Measurements from ENCODE around the gene PRKG1.
"Not testable (repeated sequence)": the region's sequence is repeated elsewhere in the genome, so short reads cannot be mapped to it uniquely, and the experiment has no call there.

The PRKG1 gene

DNA sequence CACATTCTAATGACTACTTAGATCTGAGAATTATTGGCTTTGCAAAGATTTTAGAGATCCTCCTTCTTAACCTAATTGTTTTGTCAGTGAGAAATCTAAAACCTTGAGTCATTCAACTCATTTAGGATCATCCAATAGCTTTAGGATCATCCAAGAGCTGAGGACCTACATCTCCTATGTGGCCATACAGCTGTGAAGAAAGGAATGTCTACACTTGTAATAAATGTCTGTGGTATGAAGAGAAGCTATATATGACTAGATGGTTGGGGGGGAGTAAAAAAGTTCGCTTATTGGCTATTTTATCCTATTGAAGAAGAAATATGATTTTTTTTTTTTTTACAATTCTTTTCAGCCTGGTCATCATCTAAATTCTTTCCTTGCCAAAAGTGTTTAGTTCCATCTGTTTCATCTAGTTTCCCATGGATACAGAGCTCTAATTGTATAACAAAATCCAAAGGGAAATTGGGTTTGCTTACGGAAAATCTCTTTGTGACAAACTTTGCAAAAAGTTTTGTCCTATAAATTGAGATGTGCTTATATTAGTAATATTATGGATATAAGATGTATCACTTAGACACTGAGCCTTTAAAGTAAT is 196.7 kb downstream of the PRKG1 start:
- H3K4me1 ChIP-seq (ENCODE audit: control insufficient read depth, insufficient read depth, low read length, poor library complexity, severe bottlenecking), result no peaks in the 10 kb centered on the region
- no peaks in the 10 kb centered on the region for H3K36me3 ChIP-seq (ENCODE audit: control insufficient read depth, insufficient read depth, low read length)
- no CpG with 5 or more reads among the region's 2 CpGs for WGBS, 2 experiments (ENCODE audit: insufficient coverage in 2 of 2)
- no peak overlapping the region for H3K4me3 ChIP-seq (ENCODE audit: extremely low read depth, insufficient read depth, low read length, poor library complexity, severe bottlenecking)
- H3K27ac ChIP-seq (ENCODE audit: low read depth, low read length, severe bottlenecking), result no peak overlapping the region
- H3K9me3 ChIP-seq (ENCODE audit: control insufficient read depth, low read length), result no peaks in the 10 kb centered on the region

DNA sequence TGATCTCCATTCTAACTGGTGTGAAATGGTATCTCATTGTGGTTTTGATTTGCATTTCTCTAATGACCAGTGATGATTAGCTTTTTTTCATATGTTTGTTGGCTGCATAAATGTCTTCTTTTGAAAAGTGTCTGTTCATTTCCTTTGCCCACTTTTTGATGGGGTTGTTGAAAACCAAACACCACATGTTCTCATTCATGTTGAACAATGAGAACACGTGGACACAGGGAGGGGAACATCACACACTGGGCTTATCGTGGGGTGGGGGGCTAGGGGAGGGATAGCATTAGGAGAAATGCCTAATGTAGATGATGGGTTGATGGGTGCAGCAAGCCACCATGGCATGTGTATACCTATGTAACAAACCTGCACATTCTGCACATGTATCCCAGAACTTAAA is 197.8 kb downstream of the PRKG1 start:
- H3K4me3 ChIP-seq (ENCODE audit: extremely low read depth, insufficient read depth, low read length, poor library complexity, severe bottlenecking); H3K27ac ChIP-seq (ENCODE audit: low read depth, low read length, severe bottlenecking); H3K4me1 ChIP-seq (ENCODE audit: control insufficient read depth, insufficient read depth, low read length, poor library complexity, severe bottlenecking); H3K36me3 ChIP-seq (ENCODE audit: control insufficient read depth, insufficient read depth, low read length); H3K9me3 ChIP-seq (ENCODE audit: control insufficient read depth, low read length): not testable (repeated sequence)
- WGBS, 2 experiments (ENCODE audit: insufficient coverage in 2 of 2), result 73 to 92% methylated on average over 2 of the region's 2 CpGs

DNA sequence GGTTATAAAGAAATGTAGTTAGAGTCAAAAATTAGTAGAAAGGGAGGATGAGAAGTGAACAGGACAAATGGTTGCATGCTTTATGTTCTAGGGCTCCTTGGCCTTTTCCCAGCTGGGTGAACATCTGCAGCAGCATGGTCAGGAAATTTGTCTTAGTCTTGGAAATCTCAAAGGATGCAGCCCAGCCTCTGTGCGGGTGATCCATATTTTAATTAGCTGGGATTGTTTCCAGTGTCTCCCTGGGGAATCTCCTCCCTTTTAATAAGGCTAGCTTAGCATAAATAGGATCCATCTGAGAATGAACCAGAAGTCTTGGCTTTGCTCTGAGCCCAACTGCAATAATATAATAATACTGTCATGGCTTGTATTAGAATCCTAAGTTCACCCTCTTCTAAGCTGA is 198.3 kb downstream of the PRKG1 start:
- 83% methylated on average over 1 of the region's 1 CpG; no CpG with 5 or more reads in 1 of the 2 experiments for WGBS, 2 experiments (ENCODE audit: insufficient coverage in 2 of 2)
- no peak overlapping the region for H3K4me3 ChIP-seq (ENCODE audit: extremely low read depth, insufficient read depth, low read length, poor library complexity, severe bottlenecking)
- H3K27ac ChIP-seq (ENCODE audit: low read depth, low read length, severe bottlenecking), result no peak overlapping the region
- no peaks in the 10 kb centered on the region for H3K4me1 ChIP-seq (ENCODE audit: control insufficient read depth, insufficient read depth, low read length, poor library complexity, severe bottlenecking)
- H3K9me3 ChIP-seq (ENCODE audit: control insufficient read depth, low read length), result no peaks in the 10 kb centered on the region
- H3K36me3 ChIP-seq (ENCODE audit: control insufficient read depth, insufficient read depth, low read length), result no peaks in the 10 kb centered on the region

DNA sequence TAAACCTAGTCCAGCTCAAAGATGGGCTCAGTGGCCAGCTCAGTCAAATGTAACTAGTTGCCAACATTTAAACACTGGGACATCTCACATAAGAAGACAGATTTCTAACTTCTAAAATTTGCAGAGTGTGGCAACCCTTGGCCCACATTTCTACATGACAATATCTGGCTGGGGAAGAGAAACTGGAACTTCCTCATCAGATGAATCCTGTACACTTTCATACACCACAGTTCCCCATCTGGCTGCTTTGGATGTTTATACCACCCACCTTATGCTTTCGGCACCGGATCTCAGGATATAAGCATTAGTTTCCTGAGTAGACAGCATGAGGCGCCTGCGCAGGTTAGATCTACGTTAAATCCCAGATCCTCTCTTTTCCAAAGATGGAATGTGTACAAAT is 199.3 kb downstream of the PRKG1 start:
- 97 to 100% methylated on average over 5 of the region's 5 CpGs for WGBS, 2 experiments (ENCODE audit: insufficient coverage in 2 of 2)
- H3K36me3 ChIP-seq (ENCODE audit: control insufficient read depth, insufficient read depth, low read length), result no peaks in the 10 kb centered on the region
- no peaks in the 10 kb centered on the region for H3K9me3 ChIP-seq (ENCODE audit: control insufficient read depth, low read length)
- H3K4me1 ChIP-seq (ENCODE audit: control insufficient read depth, insufficient read depth, low read length, poor library complexity, severe bottlenecking), result no peaks in the 10 kb centered on the region
- no peak overlapping the region for H3K27ac ChIP-seq (ENCODE audit: low read depth, low read length, severe bottlenecking)
- no peak overlapping the region for H3K4me3 ChIP-seq (ENCODE audit: extremely low read depth, insufficient read depth, low read length, poor library complexity, severe bottlenecking)

DNA sequence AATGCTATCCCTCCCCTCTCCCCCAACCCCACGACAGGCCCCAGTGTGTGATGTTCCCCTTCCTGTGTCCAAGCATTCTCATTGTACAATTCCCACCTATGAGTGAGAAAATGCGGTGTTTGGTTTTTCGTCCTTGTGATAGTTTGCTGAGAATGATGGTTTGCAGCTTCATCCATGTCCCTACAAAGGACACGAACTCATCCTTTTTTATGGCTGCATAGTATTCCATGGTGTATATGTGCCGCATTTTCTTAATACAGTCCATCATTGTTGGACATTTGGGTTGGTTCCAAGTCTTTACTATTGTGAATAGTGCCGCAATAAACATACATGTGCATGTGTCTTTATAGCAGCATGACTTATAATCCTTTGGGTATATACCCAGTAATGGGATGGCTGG is 201.8 kb downstream of the PRKG1 start:
- H3K4me1 ChIP-seq (ENCODE audit: control insufficient read depth, insufficient read depth, low read length, poor library complexity, severe bottlenecking), result not testable (repeated sequence)
- 100% methylated on average over 1 of the region's 6 CpGs; no CpG with 5 or more reads in 1 of the 2 experiments for WGBS, 2 experiments (ENCODE audit: insufficient coverage in 2 of 2)

DNA sequence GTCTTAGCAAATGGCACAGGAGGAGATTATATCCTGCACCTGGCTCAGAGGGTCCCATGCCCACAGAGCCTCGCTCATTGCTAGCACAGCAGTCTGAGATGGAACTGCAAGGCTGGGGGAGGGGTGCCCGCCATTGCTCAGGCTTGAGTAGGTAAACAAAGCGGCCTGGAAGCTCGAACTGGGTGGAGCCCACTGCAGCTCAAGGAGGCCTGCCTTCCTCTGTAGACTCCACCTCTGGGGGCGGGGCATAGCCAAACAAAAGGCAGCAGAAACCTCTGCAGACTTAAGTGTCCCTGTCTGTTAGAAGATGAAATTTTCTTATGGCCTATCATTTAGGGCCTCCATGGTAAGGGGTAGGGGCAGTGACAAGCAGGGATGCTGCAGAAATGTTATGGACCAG is 207.1 kb downstream of the PRKG1 start:
- 81 to 94% methylated on average over 2 to 4 of the region's 5 CpGs for WGBS, 2 experiments (ENCODE audit: insufficient coverage in 2 of 2)
- not testable (repeated sequence) for H3K4me3 ChIP-seq (ENCODE audit: extremely low read depth, insufficient read depth, low read length, poor library complexity, severe bottlenecking); H3K9me3 ChIP-seq (ENCODE audit: control insufficient read depth, low read length); H3K4me1 ChIP-seq (ENCODE audit: control insufficient read depth, insufficient read depth, low read length, poor library complexity, severe bottlenecking); H3K36me3 ChIP-seq (ENCODE audit: control insufficient read depth, insufficient read depth, low read length); H3K27ac ChIP-seq (ENCODE audit: low read depth, low read length, severe bottlenecking)

More for the DNA sequence above, 201.8 kb downstream of the PRKG1 start:
- not testable (repeated sequence) for H3K4me3 ChIP-seq (ENCODE audit: extremely low read depth, insufficient read depth, low read length, poor library complexity, severe bottlenecking); H3K27ac ChIP-seq (ENCODE audit: low read depth, low read length, severe bottlenecking); H3K9me3 ChIP-seq (ENCODE audit: control insufficient read depth, low read length); H3K36me3 ChIP-seq (ENCODE audit: control insufficient read depth, insufficient read depth, low read length)

DNA sequence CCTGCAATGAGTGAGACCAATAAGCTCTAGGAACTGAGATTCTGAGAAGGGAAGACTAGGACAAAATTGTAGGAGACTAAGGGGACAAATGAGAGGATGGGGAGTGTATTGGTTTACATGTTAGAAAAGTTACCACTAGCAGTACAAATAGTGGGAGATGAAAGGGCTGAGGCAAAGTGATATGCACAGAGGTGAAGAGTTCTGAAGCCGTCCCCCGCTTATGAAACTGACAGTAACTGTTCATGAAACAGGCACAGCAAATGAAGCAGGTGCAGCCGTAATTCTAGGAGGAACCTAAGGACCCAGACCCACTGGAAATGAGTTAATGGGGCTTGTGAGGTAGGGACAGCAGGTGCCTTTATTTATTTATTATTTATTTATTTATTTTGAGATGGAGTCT is 211.3 kb downstream of the PRKG1 start:
- no peaks in the 10 kb centered on the region for H3K9me3 ChIP-seq (ENCODE audit: control insufficient read depth, low read length)
- H3K4me3 ChIP-seq (ENCODE audit: extremely low read depth, insufficient read depth, low read length, poor library complexity, severe bottlenecking), result no peak overlapping the region
- no peak overlapping the region for H3K27ac ChIP-seq (ENCODE audit: low read depth, low read length, severe bottlenecking)
- H3K36me3 ChIP-seq (ENCODE audit: control insufficient read depth, insufficient read depth, low read length), result no peaks in the 10 kb centered on the region
- H3K4me1 ChIP-seq (ENCODE audit: control insufficient read depth, insufficient read depth, low read length, poor library complexity, severe bottlenecking), result no peaks in the 10 kb centered on the region
- whole genome bisulfite sequencing, 2 experiments (ENCODE audit: insufficient coverage in 2 of 2), result 90 to 96% methylated on average over 2 to 3 of the region's 3 CpGs

DNA sequence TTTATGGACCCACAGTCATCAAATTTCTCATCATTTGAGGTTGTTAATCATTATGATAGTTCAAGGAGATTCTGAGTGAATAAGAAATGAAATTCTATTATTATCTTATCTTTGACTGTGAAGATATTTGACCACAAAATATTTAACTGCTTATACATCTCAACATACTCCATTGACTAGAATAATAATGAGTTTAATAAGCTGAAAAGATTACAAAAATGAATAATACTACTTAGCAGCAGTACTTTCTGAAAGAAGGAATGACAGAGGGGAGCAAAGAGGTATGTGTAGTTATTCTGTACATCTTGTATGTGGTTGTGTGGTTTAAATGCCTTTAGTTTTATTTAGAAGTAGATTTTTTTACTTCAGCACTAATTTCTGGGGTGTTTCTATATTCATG is 214.2 kb downstream of the PRKG1 start:
- no peaks in the 10 kb centered on the region for H3K4me1 ChIP-seq (ENCODE audit: control insufficient read depth, insufficient read depth, low read length, poor library complexity, severe bottlenecking)
- H3K9me3 ChIP-seq (ENCODE audit: control insufficient read depth, low read length), result no peaks in the 10 kb centered on the region
- H3K36me3 ChIP-seq (ENCODE audit: control insufficient read depth, insufficient read depth, low read length), result no peaks in the 10 kb centered on the region
- H3K27ac ChIP-seq (ENCODE audit: low read depth, low read length, severe bottlenecking), result no peak overlapping the region
- H3K4me3 ChIP-seq (ENCODE audit: extremely low read depth, insufficient read depth, low read length, poor library complexity, severe bottlenecking), result no peak overlapping the region

DNA sequence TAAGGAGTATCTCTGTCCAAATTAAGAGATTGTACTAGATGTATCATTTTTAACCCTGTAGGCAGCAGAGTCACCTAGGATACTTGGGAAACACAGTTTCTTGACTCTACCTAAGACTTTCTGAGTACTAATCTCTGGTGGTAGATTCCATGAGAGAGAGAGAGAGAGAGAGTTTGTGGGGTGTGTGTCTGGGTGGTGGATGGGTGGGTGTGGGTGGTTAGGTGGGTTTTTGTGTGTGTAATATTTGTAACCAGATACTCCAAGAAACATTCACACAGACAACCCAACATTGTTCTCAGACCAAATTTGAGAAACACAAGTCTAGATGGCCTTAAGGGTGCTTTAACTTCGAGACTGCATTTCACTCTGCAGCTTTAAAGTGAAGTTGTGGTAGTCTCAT is 215.2 kb downstream of the PRKG1 start:
- Histone ChIP-seq H3K27ac (ENCODE audit: low read depth, low read length, severe bottlenecking) (no peak overlapping the region), H3K36me3 (ENCODE audit: control insufficient read depth, insufficient read depth, low read length) (no peaks in the 10 kb centered on the region), H3K4me3 (ENCODE audit: extremely low read depth, insufficient read depth, low read length, poor library complexity, severe bottlenecking) (no peak overlapping the region), H3K9me3 (ENCODE audit: control insufficient read depth, low read length) (no peaks in the 10 kb centered on the region), H3K4me1 (ENCODE audit: control insufficient read depth, insufficient read depth, low read length, poor library complexity, severe bottlenecking) (no peaks in the 10 kb centered on the region)
- 100% methylated on average over 1 of the region's 1 CpG; no CpG with 5 or more reads in 1 of the 2 experiments for WGBS, 2 experiments (ENCODE audit: insufficient coverage in 2 of 2)

DNA sequence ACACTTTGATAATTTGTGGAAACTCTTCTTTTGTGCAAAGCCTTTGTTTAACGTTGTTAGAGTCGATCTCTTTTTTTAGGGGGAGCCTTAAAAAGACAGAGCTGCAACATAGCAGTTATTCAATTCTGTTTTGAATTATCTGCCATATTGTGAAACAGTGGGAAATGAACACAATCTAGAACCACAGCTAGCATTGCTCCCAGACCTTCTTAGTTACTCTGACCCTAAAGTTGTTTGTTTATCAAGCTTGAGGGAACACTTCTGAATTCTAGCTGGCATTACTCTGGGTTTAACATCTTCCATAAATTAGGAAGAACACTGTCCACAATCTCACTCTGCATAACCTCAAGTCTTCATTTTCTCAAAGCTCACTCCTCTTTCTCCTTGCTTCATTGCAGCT is 217.7 kb downstream of the PRKG1 start:
- Histone ChIP-seq H3K4me1 (ENCODE audit: control insufficient read depth, insufficient read depth, low read length, poor library complexity, severe bottlenecking) (no peaks in the 10 kb centered on the region), H3K27ac (ENCODE audit: low read depth, low read length, severe bottlenecking) (no peak overlapping the region), H3K9me3 (ENCODE audit: control insufficient read depth, low read length) (no peaks in the 10 kb centered on the region), H3K4me3 (ENCODE audit: extremely low read depth, insufficient read depth, low read length, poor library complexity, severe bottlenecking) (no peak overlapping the region), H3K36me3 (ENCODE audit: control insufficient read depth, insufficient read depth, low read length) (no peaks in the 10 kb centered on the region)
- 88 to 93% methylated on average over 2 of the region's 2 CpGs for WGBS, 2 experiments (ENCODE audit: insufficient coverage in 2 of 2)

DNA sequence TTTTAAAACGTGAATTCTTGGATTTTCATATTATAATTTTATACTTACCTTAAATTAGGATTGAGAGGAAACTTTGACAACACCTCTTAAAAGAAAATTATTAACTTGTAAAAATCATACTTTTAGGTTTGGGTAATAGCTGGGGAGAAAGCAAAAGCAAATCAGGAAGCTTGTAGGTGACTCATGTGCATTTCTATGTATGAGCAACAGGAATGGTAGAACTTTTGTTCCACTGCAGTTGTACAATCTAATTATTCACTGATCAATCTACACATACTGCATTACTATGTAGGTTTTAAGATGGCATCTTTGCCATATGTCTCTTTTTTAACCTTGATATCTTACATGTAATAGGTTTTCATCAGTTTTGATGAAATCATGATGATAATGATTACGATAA is 223.2 kb downstream of the PRKG1 start:
- no peaks in the 10 kb centered on the region for H3K9me3 ChIP-seq (ENCODE audit: control insufficient read depth, low read length)
- H3K4me1 ChIP-seq (ENCODE audit: control insufficient read depth, insufficient read depth, low read length, poor library complexity, severe bottlenecking), result peaks cover 3% of the 10 kb centered on the region
- H3K27ac ChIP-seq (ENCODE audit: low read depth, low read length, severe bottlenecking), result no peak overlapping the region
- no peak overlapping the region for H3K4me3 ChIP-seq (ENCODE audit: extremely low read depth, insufficient read depth, low read length, poor library complexity, severe bottlenecking)
- no peaks in the 10 kb centered on the region for H3K36me3 ChIP-seq (ENCODE audit: control insufficient read depth, insufficient read depth, low read length)
- no CpG with 5 or more reads among the region's 2 CpGs for WGBS, 2 experiments (ENCODE audit: insufficient coverage in 2 of 2)
